GM19452 (cell line): ENCODE measurements around the gene MAP3K20.
"Not testable (repeated sequence)": the region's sequence is repeated elsewhere in the genome, so short reads cannot be mapped to it uniquely, and the experiment has no call there.

Source experiments
- ATAC-seq: cut with Tn5 transposase; IDR thresholded peaks from one replicate; pipeline ENCODE4 v1.9.1; 2021; ENCODE audit not compliant: unreplicated experiment

Gene MAP3K20

DNA sequence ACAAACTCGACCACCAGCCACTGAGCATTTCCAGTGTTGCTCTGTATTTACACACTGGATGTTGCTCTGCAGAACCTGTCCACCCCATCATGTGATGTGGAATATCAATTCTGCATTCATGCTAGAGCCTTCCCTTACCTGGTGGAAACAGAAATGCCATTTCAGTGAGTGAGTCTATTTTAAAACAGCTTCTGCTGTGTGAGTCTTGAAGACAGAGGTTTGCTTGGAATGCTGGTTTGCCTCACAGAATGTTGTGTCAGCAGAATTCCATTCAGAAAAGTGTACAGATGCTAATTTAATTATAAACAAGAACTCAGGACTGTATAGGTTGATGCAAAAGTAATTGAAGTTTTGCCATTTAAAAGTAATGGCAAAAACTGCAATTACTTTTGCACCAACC is 118.3 kb downstream of the MAP3K20 start:
- ATAC-seq: no peak

DNA sequence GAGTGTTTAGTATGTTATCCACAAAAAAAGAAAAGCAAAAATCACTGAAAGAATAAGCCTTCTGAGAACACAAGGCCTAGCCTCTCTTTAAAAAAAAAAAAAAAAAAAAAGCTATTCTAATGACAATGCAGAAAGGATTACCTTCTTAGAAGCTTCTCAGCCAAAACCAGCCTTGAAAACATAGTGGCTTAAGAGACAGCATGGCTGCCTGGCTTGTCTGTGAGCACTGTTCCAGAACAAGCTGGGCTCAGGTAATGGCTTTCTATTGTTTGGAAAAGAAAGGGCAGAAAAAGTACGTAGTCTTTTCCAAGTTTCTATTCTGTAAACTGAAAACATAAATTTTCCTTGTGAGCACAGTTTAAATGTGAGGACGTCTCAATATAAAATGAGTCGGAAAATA is 119.5 kb downstream of the MAP3K20 start:
- no peak for ATAC-seq

DNA sequence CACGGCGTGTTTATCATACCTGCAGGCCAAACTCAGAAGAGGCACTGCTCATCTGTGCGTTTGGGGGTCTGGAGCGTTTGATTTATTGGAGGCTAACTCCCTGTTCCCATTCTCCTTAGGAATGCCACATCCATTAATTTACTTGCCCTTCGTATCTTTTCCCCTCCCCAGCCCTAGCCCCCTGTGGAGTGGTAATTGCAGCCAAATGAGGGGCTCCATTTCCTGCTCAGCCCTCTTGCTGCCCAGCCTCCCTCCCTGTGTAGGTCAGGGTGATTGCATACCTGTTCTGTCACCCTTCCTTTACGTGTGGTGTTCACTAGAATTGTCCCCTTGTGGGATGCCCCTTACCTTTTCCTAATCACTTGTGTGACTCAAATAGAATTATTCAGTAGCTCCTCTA is 120.4 kb downstream of the MAP3K20 start:
- no peak for ATAC-seq

DNA sequence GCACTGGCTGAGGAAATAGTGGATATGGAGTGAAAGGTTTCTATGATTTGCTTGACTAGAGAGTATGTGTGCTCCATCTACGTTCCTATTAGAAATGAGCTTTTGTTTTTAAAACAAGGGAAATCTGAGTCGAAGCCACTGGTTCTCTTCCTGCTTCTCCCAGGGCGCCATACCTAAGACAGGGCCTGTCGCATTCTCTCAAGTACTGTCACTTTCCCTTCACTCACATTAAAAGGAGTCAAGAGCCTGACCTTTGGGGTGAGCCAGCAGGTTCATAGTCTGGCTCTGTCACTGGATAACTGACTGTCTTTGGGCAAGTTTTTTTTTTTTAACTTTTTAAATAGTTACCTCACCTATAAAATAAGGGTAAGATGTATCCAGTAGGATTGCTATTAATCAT is 121.0 kb downstream of the MAP3K20 start:
- no peak for ATAC-seq

DNA sequence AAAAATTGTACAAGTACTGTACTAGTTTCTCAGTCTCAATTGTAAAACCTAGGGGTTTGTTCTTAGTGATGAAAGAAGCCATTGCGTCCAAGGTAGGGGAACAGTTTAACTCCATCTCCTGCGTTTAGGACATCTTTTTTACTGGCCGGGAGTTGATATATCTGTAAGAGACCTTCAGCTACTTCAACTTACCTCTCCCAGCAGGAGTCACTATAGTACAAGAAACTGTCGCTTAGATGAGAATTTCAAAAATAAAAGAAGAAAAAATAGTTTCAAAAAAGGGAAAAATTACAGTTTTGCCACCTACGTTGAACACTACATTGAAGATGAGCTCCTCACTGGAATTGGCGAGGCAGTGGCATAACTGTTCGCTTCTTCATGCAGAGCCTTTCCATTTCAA is 122.7 kb downstream of the MAP3K20 start:
- no peak for ATAC-seq

DNA sequence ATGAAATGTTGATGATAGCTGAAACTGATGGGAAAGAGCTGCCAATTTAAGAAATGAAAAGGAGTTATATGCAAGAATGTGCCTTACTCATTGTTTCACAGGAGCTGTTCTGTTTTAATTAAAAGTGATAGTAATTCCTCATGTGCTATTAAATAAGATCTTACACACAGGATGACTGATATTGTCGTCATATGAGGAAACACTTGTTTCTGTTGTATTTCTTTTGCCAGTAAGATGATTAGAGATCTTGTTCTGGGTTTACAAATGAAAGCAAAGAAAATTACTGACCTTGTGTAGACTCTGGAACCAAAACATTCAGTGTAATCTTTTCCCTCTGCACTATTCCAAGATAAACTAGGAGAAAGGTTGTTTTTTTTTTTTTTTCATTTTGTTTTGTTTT is 123.6 kb downstream of the MAP3K20 start:
- ATAC-seq: no peak

DNA sequence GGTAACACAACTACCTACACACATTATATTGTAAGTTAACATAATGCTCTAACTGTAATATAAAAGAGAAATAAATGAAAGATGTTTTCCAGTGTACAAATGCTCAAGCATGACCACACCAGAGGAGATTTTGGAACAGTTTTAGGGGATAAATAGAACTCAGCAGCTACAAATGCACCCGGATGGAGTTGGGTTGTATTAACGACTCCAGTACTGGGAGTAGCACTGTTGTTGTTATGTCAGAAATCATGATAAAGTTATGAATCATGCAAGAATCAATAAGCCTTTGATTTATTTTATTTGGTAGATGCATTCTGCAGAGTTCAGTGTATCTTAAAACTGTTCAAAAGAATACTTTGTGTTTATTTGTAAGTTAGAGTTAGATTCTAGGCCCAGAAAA is 126.9 kb downstream of the MAP3K20 start:
- no peak for ATAC-seq

DNA sequence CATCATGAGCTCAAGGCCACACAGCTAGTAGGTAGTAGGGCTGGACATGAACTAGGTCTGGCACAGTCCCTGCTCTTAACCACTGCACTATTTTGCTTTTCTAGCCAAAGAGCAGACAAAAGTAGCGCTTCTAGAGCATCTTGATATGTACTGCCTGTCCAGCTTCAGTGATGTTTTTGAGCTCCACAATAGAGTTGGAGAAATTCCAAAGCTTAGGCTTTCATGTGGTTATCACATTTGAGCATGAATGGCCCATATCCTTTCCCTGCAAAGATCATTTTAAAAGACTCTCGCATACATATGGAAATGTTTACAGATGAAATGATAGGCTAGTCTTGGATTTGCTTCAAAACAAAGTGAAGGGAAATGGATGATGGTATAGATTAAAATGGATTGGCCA is 128.7 kb downstream of the MAP3K20 start:
- ATAC-seq: no peak

DNA sequence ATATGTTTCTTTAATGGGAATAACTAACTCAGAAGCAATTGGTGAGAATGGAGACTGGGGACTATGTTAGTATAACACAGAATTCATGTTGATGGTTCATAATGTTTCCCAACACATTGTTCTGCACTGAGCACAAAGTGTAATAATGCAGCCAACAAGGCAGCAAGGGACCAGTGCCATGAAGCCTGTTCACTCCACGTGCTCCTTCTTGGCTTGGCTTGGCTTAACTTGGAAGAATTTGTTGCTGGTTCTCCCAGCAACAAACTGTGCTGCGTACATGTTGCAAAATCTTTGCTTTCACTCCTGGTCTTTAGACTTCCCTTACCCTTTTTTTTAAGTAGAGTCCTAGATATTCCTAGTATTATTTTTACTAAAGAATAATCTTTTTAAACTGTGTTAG is 129.7 kb downstream of the MAP3K20 start:
- no peak for ATAC-seq

DNA sequence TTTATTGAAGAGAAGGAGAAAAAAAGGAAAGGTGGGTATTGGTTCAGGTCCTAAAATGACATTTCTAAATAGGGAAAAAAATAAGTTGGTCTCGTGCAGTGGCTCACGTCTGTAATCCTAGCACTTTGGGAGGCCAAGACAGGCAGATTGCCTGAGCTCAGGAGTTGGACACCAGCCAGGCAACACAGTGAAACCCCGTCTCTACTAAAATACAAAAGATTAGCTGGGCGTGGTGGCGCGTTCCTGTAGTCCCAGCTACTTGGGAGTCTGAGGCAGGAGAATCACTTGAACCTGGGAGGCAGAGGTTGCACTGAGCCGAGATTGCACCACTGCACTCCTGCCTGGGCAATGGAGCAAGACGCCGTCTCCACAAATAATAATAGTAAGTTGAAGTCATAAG is 131.5 kb downstream of the MAP3K20 start:
- ATAC-seq: not testable (repeated sequence)

DNA sequence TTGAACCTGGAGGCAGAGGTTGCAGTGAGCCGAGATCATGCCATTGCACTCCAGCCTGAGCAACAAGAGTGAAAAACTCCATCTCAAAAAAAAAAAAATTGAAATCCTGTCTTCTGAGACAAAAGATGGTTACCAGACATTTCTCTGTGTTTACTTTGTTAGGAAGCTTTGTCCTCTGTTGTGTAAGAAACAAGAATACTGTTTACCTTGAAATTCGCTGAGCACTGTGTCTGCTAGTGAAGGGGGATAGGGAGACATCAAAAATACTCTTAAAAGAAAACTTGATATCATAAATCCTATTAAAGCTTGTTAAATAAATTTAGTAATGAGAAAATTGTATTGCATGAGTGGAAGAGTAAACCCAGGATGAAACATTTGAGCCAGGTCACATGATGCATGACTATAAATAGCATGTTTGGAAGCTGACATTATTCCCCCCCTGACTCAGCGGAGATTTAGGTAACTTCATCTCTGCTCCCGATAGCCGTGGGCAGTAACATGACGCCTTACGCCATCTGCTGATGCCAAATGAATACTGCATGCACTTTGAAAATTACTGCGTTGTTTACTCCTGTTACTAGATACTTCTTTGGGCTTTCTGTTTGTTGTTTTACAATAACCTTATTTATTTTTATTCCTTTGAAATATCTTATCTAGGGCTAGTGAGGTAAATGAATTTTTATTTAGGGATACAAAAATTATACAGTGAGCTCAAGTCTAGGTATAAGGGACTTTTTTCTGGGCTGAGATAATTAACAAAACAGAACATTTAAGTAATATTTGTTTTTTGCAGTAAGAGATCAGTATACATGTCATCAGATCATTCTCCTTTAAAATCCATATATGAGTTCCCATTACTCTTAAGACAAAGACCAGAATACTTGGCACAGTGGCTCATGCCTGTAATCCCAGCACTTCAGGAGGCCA is 134.9 kb downstream of the MAP3K20 start:
- ATAC-seq: no peak

DNA sequence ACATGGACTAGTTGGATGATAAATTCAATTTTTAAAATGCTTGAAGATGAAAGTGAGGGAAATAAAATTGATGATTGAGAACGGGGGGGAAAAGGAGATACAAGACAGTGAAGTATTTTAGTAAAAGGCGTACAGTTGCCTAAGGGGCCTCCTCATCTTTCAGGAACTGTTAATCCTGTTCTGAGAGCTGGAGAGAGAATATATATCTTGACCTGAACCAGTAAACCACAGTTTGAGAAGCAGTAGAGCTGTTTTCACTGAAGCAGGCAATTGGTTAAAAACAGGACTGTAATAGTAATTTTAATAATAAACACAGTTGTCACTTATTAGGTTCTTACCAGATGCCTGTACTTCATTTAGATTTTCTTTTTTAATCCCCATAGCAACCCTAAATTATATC is 137.5 kb downstream of the MAP3K20 start:
- no peak for ATAC-seq

DNA sequence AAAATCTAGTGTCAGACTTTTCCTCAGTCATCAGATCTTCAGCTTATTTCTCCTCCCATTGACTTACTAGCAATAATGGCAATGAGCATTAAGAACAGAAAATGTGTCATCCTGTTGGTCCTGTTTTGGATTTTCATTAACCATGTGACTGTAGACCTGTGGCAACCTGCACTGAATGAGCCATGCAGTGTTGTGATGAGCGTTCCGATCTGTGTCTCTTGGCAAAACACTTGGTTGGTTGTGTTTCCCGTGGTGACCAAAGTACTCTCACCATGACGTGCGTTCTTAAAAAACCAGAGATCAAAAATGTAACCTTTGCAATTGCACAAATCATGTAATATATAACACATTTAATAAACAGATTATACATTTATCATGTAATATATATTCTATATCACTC is 138.6 kb downstream of the MAP3K20 start:
- ATAC-seq: no peak

DNA sequence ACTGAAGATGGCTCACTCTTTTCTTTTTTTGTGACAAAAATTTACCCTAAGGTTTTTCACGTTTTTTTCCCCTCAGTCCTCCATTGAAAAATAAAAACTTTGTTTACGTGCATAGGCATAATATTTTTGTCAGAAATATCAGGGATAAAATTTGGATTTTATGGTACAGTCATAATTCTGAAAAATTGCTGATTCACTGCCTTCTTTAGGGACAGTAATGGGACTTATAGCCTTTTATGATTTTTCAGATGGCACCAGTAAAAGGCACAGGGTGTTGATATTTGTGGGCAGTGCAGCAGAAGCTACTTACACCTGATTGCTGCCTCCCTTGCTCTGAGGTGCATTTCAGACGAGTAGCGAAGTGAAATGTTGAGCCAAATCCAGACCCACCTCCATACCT is 139.7 kb downstream of the MAP3K20 start:
- ATAC-seq: no peak

DNA sequence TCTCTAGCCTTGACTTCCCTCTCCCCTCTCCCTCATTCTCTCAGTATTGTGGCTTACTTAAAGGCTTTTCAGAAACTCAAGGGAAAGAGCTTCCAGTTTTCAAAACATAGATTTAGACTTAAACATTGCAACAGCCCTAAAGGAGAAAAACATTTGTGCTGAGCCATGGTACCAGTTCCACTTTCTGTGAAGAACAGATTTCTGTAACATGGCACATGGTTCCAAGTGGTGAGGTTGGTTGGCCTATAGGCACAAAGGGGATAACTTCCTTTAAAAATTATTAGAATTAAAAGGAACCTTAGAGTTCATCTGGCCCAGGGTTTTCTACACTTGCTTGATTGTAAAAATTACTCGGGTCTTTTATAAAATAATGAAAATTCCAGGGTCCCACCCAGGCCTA is 140.4 kb downstream of the MAP3K20 start:
- no peak for ATAC-seq

DNA sequence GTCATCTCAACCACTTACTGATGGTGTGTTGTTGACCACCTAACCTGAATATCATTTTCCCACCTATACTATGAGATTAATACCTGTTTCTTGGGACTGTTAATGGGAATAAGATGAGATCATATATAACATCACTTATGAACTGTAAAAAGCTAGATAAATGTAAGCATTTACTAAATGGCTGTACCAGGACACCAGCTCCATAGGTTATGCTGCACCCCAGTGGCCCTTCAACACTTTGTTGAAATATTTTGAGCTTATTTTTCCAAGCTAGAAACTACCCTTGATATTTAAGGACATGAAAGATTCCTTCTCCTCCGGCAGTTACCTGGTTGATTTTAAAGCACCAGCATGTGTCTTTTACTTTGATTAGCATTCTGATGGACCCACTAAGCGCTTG is 141.0 kb downstream of the MAP3K20 start:
- ATAC-seq: no peak

DNA sequence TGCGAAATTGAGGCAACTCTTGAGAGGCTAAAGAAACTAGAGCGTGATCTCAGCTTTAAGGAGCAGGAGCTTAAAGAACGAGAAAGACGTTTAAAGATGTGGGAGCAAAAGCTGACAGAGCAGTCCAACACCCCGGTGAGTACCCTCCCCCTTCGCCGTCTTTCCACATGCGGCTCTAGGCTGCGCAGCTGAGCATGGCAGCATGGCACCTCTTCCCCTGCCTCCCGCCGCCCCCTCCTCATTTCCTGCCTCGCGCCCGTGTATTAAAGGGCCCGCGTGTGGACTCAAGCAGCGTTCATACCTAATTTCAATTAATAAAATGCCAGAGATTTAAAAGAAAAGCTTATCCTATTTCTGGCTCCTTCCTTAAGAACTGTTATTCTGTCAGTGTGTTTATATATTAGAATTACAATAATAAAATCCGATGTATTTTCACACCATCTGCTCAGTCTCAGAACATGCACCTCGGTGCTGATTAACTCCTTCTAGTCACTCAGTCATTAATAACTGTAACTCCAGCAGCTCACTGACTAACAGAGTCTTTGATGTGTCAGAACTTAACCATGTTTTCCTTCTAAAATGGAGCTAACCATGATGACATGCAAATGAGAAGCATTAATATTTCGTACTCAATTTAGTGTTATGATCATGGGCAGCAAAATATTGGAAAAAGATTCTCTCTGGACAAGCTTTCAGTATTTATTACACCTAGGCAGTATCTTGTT is 141.6 kb downstream of the MAP3K20 start:
- ATAC-seq: no peak

DNA sequence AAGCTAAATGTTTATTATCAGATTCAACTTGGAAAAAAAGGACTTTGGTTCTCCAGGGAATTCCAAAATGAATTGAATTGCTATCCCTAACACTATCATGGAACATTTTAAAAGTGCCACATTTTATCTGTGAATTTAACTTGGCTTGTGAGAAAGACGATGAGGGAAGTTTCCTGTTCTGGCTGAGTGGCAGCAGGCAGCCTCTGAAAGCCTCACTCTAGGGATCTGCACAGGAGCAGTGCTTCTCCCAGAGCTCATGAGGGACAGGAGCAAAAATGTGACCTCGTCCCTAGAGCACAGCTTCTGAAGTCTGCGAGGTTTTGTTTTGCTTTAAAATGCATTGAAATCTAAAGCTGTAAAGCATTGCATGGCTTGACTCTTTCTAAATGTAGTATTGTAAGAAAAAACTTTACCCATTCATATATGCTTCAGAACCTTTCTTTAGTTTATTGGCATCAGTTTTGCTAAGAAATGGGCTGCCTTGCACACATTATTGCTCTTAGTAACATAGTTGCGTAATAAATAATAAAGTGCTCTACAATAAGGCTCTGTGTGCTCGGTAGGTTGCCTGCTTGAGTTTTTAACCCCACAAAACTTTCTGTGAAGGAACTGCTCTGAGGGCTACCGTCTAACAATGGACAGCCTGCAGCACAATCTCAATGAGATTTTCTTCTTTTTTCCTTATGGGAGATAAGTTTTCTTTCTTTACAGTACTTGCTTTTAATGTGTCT is 142.8 kb downstream of the MAP3K20 start:
- no peak for ATAC-seq

DNA sequence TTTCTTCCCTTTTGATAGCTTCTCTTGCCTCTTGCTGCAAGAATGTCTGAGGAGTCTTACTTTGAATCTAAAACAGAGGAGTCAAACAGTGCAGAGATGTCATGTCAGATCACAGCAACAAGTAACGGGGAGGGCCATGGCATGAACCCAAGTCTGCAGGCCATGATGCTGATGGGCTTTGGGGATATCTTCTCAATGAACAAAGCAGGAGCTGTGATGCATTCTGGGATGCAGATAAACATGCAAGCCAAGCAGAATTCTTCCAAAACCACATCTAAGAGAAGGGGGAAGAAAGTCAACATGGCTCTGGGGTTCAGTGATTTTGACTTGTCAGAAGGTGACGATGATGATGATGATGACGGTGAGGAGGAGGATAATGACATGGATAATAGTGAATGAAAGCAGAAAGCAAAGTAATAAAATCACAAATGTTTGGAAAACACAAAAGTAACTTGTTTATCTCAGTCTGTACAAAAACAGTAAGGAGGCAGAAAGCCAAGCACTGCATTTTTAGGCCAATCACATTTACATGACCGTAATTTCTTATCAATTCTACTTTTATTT is 145.6 kb downstream of the MAP3K20 start:
- ATAC-seq: no peak

DNA sequence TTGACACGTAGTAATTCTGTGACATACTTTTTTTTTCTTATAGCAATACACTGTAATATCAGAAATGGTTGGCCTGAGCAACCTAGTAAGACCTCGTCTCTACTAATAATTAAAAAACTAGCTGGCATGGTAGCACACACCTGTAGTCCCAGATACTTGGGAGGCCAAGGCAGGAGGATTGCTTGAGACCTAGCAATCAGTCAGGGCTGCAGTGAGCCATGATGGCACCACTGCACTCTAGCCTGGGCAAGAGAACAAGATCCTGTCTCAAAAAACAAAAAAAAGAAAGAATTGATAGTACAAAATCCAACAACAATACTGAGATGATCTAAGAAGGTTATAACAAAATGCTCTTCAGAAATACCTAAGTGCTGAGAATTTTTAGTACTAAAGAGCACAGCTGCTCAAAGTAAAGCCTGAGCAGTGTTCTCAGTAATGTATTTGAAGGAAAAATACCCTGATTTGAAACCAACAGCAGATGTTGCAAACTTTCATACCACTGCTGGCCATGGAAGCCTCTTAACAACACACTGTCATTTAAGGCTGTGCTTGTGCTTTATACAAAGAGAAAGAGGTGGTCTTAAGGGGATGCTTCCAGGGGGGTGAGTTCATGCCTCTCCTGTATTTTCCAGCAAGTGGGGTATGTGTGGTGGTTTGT is 146.4 kb downstream of the MAP3K20 start:
- no peak for ATAC-seq

DNA sequence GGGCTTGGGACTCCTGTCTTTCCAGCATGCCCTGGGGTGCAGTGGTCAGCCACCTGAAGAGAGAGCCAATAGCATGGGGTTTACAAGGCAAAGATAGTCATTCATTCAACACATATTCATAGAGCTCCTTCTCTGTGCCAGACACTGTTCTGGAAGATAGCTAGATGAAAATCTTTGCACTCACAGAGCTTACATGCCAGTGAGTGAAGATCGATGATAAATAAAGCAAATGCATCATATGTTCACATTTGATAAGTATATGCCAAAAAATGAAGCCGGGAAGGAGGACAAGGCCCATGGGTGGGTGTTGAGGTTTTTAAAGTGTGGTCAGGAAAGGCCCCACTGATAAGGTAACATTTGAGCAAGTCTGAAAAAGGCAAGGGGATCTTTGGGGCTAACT is 148.2 kb downstream of the MAP3K20 start:
- ATAC-seq: no peak
